GM12872 (cell line): Measurements from ENCODE around the gene UROC1.

ENCODE experiments used
- TF ChIP-seq, protein P1 (sequence below): IDR thresholded peaks from 3 replicates; pipeline ENCODE4 v1.5.1; 2011; ENCODE audit warnings: low read depth, mild to moderate bottlenecking, low read length, moderate library complexity; ENCODE audit not compliant: insufficient read depth

Gene UROC1

DNA sequence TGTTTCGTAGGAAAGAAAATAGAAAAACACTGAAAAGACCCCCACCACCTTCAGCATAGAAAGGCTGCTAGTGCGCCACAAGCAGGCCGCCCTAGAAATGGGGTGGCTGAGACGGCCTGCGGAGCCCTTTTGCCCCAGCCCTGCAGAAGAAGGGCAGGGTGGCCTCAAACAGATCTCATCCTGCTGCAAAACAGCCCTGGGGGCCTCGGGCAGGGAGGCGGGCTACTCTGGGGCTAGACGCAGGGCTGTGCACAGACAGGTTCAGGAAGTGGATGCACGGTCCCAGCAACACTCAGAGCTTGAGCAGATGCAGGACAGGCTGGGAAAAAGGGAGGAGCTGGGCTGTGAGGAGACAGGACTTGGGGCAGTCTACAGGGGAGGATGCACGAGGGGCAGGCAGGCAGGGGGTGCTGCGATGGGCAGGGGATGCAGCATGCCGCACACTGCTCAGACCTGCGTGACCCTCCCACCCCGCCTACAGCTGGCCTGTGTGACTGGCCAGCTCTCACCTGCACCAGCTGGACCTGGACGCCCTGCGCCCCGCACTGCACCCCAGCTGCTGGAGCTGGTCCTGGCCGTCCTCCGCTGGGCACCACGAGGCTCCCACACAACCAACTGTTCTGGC lies 76.2 kb downstream of the UROC1 start:
- TF ChIP-seq, protein P1, sequence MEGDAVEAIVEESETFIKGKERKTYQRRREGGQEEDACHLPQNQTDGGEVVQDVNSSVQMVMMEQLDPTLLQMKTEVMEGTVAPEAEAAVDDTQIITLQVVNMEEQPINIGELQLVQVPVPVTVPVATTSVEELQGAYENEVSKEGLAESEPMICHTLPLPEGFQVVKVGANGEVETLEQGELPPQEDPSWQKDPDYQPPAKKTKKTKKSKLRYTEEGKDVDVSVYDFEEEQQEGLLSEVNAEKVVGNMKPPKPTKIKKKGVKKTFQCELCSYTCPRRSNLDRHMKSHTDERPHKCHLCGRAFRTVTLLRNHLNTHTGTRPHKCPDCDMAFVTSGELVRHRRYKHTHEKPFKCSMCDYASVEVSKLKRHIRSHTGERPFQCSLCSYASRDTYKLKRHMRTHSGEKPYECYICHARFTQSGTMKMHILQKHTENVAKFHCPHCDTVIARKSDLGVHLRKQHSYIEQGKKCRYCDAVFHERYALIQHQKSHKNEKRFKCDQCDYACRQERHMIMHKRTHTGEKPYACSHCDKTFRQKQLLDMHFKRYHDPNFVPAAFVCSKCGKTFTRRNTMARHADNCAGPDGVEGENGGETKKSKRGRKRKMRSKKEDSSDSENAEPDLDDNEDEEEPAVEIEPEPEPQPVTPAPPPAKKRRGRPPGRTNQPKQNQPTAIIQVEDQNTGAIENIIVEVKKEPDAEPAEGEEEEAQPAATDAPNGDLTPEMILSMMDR = no peak

DNA sequence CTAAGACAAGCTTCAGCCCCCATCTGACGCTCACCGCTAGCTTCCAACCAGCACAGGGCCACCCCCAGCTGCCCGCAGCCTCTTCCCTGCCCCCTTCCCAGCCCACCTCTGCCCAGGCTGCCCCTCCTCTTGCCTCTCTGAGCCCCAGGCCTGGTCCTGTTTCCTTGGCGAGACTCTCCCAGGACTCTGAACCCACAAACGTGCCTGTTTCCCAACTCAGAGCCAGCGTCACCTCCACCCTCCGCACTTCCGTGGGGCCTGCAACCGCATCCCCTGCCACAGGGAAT lies 76.9 kb downstream of the UROC1 start:
- TF ChIP-seq, protein P1 = no peak

DNA sequence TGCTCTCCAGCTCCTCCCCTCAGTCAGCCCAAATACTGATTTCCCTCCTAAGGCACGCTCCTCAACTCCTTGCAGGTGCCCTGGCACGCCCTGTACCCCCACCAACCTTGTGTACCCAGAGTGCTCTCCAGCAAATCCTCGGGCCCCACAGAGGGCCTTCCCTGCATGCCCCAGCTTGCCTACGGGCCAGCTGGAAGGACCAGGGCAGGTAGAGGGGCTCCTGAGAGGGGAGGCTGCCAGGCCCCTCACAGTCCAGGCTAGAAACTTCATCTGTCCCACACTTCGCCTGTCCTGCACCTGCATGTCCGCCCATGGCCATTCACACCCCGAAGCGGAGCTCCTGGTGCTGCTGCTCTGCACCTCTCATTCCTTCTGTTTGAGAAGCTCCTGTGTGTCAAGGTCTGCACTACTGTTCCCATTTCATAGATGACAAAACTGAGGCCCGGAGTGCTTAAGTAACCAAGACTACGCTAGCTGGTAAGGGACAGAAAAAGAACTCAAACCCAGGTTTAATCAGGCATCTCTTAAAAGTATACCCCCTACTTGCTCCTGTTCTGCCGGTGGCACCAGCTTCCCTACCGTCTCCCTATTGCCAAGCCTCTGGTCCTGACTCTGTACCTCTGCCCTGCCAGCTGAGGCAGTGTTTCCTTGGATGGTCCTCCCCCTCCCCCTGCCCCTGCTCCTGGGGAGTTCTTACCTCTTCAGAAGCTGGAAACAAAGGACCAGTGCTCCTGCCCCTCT lies 77.4 kb downstream of the UROC1 start:
- TF ChIP-seq, protein P1 = no peak

DNA sequence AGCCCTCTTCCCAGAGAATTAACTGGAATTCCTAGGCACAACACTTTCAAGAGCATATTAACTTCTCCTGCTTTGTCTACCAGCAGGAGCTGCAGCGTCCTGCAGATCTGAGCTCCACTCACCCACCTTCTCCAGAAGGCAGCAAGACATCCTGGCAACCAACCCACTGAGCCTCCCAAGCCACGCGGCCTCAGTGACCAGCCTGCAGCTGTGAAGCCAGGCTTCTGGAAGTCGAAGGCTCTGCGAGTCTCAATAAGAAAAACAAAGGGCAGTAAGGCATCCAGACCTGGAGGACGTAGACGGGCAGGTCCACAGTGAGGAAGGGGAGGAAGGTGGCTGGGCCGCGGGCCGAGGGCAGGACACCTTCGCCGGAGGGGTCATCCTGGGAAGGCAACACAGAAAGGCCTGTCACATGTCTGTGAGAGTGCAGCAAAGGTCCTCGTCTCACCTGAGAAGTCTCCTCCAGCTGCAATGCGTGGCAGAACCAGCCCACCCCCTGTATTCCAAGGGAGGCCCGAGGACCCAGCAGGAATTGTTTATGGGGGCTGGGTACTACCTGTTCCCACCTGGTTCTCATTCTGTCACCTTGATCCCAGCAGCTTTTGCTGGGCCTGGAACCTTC lies 78.1 kb downstream of the UROC1 start:
- TF ChIP-seq, protein P1 = no peak

DNA sequence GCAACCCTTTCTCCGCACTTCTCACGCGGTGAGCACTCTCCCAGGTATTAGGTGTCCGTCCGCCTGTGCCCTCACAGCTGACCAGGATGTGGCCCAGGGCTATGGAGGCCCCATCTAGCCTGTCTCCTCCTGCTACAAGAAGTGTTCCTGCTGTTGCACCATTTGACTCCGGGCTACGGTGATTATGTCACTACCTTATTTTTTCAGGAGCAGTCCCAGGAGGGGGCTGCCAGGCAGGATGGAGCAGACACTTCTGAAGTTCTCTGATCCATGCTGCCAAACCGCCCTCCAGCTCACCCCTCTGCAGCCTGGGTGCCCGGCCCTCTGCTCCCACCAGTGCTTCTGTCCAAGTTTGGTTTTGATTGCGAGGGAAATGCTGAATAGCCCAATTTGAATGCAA lies 78.8 kb downstream of the UROC1 start:
- TF ChIP-seq, protein P1 = no peak

DNA sequence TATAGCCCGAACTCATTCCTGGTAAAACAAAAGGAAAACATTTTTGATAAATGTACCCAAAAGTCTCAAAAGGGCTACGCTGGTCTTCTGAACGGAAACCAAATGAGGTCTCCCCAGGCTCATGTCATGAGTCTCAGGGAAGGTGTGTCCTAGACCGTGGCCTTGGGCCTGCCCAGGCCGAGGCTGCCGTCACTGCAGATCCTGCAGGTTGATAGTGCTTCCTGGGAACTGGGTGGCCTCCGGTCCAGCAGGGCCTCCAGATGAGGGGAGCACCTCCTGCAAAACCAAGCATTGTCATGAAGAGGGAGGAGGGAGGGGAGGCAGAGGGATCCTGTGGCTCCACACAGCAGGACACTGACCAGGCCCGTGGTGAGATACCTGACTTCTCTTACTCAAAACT lies 79.4 kb downstream of the UROC1 start:
- TF ChIP-seq, protein P1 = no peak

DNA sequence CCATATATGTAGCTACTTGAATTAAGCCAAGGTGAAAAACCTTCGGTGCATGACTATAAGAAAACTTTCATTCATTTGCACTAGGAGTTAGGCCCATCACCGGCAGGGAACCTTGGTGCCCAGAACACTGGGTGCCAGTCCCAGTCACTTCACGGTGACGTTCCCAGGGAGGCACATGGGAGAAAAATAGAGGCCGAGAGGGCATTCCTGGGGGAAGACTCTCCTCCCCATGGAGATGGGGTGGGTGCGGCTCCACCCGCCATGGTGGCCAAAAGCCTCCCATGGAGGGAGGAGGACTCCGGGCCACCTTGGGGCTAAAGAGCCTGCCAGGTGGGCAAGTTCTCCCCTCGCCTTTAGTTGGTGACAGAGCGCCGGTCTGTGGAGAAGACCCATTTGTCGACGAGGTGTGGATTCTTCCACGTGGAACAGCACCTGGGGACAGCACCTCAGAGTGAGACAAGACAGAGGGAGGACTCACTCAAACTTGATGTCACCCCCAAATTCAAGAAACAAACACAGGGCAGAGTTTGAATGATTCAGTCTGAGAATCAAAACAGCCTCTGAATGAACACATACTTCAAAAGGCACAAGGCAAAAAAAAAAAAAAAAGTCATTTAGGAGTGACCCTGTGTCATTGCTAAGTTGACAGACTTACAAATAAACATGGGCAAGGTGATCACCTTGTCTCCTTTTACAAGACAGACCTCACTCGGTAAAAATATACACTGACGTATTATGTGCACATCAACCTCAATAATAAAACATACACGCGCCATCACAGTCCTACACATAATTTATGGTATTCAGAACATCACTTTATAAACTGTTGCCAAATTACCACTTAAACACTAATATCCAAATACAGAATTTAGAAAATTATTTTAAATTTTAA lies 80.5 kb downstream of the UROC1 start:
- TF ChIP-seq, protein P1 = no peak
